NCI-H446 (cell line): ENCODE data around the gene HOXD4.
A peak's percentile ranks its signal among the peaks of the same experiment; 100 is the strongest.

ENCODE experiments used
- DNase-seq, 2 experiments: peaks; one replicate each; lab custom pipeline; 2025; lab: John Stamatoyannopoulos, UW

The HOXD4 gene

GRCh38 chr2:176170602-176171305 is 19.4 kb downstream of the HOXD4 start:
- no peak for DNase-seq

GRCh38 chr2:176171351-176172006 is 20.1 kb downstream of the HOXD4 start:
- DNase-seq, result no peak

GRCh38 chr2:176172007-176172894 is 20.9 kb downstream of the HOXD4 start:
- DNase-seq, result no peak

GRCh38 chr2:176172895-176173566 is 21.7 kb downstream of the HOXD4 start:
- DNase-seq, result no peak

GRCh38 chr2:176173567-176174381 is 22.4 kb downstream of the HOXD4 start:
- no peak for DNase-seq

- DNase-seq, result no peak
Measured at GRCh38 chr2:176174382-176174823, 23.1 kb downstream of the HOXD4 start.

GRCh38 chr2:176174824-176175708 is 23.7 kb downstream of the HOXD4 start:
- no peak for DNase-seq

- no peak for DNase-seq
Measured at GRCh38 chr2:176175709-176176607, 24.6 kb downstream of the HOXD4 start.

- DNase-seq, result no peak
Measured at GRCh38 chr2:176177580-176178037, 26.3 kb downstream of the HOXD4 start.

GRCh38 chr2:176178038-176178756 is 26.8 kb downstream of the HOXD4 start:
- DNase-seq, result peak in 1 of 2 experiments; percentile 28

- DNase-seq, result no peak
Measured at GRCh38 chr2:176178757-176179295, 27.5 kb downstream of the HOXD4 start.

GRCh38 chr2:176181551-176181950 is 30.2 kb downstream of the HOXD4 start:
- DNase-seq, result no peak

- no peak for DNase-seq
Measured at GRCh38 chr2:176182671-176183070, 31.3 kb downstream of the HOXD4 start.

GRCh38 chr2:176184749-176185148 is 33.4 kb downstream of the HOXD4 start:
- no peak for DNase-seq

- no peak for DNase-seq
Measured at GRCh38 chr2:176186024-176186423, 34.7 kb downstream of the HOXD4 start.

- no peak for DNase-seq
Measured at GRCh38 chr2:176187200-176187898, 36.0 kb downstream of the HOXD4 start.
